ELR (cell line): ENCODE measurements around the gene PPP2R5C.

Experiments used
- DNase-seq: peaks from one replicate; pipeline ENCODE4 v3.0.0-alpha.2; 2015; ENCODE audit warnings: low read depth

PPP2R5C gene

GRCh38 chr14:101887219-101887618 lies 125.7 kb downstream of the PPP2R5C start:
- no peak for DNase-seq

DNA sequence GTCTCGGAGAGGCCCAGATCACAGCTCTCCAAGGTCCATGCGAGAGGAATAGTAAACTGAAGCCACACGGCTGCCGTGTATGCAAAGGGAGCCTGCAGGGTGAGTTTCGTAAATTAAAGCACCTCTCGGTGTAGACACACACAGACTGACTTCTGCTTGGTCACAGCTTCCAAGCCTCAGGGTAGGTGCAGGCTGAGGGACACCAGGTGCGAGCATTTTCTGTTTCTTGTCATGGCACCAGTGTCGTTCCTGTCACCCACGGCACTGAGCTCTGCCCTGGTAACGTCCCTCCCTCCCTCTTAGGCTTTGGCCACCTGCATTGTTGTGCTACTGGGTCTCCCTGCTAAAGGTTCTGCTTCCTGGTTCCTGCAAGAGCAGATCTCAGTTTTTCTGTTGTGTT lies 126.7 kb downstream of the PPP2R5C start:
- no peak for DNase-seq

DNA sequence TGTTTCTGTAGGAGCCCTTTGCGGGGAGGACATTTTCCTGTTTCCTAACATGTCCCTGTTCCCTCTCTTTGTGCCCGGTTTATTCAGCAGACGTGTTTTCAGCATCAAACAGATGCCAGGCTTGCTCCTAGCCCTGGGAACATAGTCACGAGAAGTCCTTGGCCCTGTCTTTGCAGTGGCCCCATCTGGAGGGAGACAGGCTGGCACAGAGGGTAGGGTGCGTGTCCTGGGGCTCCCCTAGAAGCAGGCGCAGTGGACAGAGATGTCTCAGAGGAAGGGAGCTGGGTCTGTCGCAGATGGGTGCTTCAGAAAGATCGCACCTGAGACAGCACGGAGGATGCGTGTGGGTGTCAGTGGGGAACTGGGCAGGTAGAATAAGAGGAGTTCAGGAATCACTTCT lies 127.9 kb downstream of the PPP2R5C start:
- DNase-seq = no peak

GRCh38 chr14:101889898-101890297 lies 128.4 kb downstream of the PPP2R5C start:
- DNase-seq = peak; percentile 35

- DNase-seq = no peak
Observed at GRCh38 chr14:101891471-101891870, 130.0 kb downstream of the PPP2R5C start.

GRCh38 chr14:101893759-101894158 lies 132.2 kb downstream of the PPP2R5C start:
- DNase-seq = no peak

GRCh38 chr14:101894365-101895081 lies 133.0 kb downstream of the PPP2R5C start:
- no peak for DNase-seq

GRCh38 chr14:101895256-101895655 lies 133.7 kb downstream of the PPP2R5C start:
- DNase-seq = no peak

- DNase-seq = no peak
Observed at GRCh38 chr14:101897326-101897725, 135.8 kb downstream of the PPP2R5C start.

DNA sequence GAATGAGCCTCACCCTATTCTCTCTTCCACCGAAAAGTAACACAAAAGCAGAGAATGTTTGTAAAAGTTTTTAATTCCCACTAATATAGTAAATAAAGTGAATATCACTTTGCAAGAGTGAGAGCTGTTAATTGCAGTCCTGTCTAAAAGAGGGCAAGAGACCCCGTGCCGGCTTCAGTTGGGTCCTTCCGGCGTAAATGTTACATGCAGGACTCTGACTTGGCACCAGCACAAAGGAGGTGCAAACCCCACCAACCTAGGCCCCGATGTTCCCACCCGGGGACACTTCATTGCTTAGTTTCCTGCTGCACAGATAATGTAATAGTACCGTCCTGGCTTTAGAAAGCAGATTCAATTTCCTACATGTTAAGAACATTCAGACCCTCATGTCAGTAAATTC lies 136.9 kb downstream of the PPP2R5C start:
- DNase-seq = no peak

DNA sequence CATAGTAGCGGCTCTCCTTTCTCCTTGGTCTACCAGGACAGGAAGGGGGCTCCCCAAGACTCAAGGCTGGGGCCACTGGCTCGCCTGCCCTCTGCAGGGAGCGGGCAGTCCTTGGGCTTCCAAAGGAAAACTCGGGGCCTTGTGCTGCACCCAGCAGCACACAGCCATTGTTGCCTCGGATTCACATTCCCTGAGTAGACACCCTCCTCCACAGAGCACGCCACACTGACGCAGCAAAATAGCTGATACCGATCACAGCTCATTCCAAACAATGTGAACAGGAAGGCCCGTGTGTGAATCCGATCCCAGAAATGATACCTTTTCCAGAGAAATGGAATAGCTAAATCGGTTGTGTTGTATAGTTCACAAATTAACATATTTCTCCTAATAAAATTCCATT lies 137.8 kb downstream of the PPP2R5C start:
- no peak for DNase-seq

GRCh38 chr14:101900253-101900652 lies 138.7 kb downstream of the PPP2R5C start:
- no peak for DNase-seq

- no peak for DNase-seq
Observed at GRCh38 chr14:101903111-101903561, 141.6 kb downstream of the PPP2R5C start.

DNA sequence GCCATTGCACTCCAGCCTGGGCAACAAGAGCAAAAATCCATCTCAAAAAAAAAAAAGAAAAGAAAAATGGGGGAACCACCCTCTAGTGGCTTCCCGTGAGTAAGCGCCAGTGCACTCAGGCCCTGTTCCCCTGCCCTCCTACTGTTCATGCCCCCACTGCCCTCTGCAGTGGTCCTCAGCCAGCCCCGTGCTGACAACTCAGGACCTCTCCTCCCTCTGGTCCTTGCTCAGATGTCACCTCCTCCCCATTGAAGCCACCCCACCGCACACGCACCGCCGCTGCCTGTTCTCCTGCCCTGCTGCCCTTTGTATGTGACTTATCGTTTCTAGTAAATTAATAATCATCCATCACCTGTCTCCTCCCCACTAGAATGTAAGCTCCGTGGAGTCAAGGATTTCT lies 144.1 kb downstream of the PPP2R5C start:
- no peak for DNase-seq

- DNase-seq = no peak
Observed at GRCh38 chr14:101906645-101907044, 145.1 kb downstream of the PPP2R5C start.

DNA sequence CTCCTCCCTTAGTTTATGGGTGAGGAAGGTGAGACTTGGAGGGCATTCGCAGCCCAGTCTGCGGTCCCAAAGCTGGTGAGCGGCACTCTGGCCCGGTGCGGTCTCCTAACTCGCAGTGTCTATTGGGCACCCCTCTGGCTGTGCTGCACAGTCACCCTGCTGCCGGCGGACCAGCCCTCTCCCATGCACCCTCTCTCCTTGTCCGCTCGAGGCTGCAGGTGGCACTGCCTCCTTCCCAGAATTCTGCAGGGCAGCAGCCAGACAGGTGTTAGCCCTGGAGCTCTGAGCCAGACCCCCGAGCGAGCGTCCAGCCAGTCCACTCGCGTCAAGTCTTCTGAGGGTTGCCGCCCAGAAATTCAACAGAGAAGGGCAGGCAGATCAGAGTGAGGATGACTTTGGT lies 146.1 kb downstream of the PPP2R5C start:
- DNase-seq = no peak

DNA sequence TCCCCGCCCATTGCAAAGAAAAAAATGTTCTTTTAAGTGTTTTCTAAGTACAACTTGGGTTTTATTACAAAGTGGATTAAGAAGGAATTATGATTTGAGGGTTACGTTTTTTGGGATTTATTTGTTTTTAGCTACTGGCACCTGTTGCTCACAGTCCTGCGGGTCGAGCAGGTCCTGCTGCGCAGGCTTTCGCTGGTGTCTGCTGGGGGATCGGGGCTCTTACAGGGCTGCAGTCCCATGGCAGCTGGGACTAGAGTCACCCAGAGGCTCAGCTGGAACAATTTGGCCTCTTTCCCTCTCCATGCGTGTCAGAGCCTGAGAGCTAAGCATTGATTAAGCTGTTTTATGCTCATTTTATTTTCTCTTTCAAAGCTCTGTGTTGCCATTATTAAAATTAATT lies 147.3 kb downstream of the PPP2R5C start:
- no peak for DNase-seq

- no peak for DNase-seq
Observed at GRCh38 chr14:101909371-101910096, 148.0 kb downstream of the PPP2R5C start.

- DNase-seq = no peak
Observed at GRCh38 chr14:101912841-101913240, 151.3 kb downstream of the PPP2R5C start.

DNA sequence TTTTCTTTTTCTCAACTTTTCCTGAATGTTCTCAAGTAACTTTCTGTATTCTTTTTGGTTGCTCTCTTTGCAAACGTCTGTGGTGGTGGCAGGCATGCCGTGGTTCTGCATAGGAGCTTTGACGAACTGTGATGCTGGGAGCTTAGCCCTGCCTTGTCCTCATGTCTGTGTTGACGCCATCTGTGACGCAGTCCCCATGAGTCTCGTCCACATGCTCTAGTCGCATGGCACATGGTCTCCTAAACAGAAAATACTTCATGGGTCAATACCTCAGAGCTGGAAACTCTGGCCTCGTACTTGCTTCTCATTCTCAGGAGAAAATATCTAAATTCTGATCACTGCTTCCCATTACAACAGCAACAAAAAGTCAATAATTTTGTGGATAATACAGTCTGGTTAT lies 152.6 kb downstream of the PPP2R5C start:
- no peak for DNase-seq

- DNase-seq = no peak
Observed at GRCh38 chr14:101915871-101916815, 154.6 kb downstream of the PPP2R5C start.

GRCh38 chr14:101916816-101917412 lies 155.4 kb downstream of the PPP2R5C start:
- no peak for DNase-seq
